Astrocyte of the cerebellum (primary cell): Measurements from ENCODE around the gene TNRC6B.

Experiments
- DNase-seq: peaks from one replicate; pipeline ENCODE4 v3.0.0-alpha.2; 2011; ENCODE audit warnings: low read depth
- H3K4me3 ChIP-seq: 2 replicates; pipeline ENCODE4 v1.5.1; 2011; ENCODE audit warnings: mild to moderate bottlenecking, low read depth, low read length, moderate library complexity
- CTCF ChIP-seq: IDR thresholded peaks from 2 replicates; pipeline ENCODE4 v1.5.1; 2012; ENCODE audit warnings: low read length, low read depth, moderate library complexity, mild to moderate bottlenecking; ENCODE audit errors: missing control alignments
- in situ Hi-C: cut with HindIII; loops from 2 replicates; pipeline ENCODE4 v1.10.0; 2017; ENCODE audit warnings: low sequenced_read_pairs

The TNRC6B gene

GRCh38 chr22:40346185-40347118, 168.7 kb downstream of the TNRC6B start, which contains the start of gene ADSL:
Gene ADSL, plus strand, starts transcription at chr22:40346500. Its CDS starts 59 bp downstream, at chr22:40346559.
- H3K4me3 ChIP-seq, result peak within 1 kb of the TSS; percentile 92
- DNase-seq, result peak; percentile 61
- in situ Hi-C loops, result no loop called here
- TF ChIP-seq CTCF, result peak; percentile 24

- DNase-seq, result no peak
- in situ Hi-C loops, result no loop called here
- TF ChIP-seq CTCF, result no peak
- H3K4me3 ChIP-seq, result peak overlapping the region; percentile 92
These were observed 169.6 kb downstream of the TNRC6B start for GRCh38 chr22:40347300-40347699.

- no peak for DNase-seq
- no peak overlapping the region for H3K4me3 ChIP-seq
- in situ Hi-C loops, result no loop called here
- TF ChIP-seq CTCF, result peak; percentile 83
These were observed 170.4 kb downstream of the TNRC6B start for GRCh38 chr22:40348025-40348658.

GRCh38 chr22:40352763-40353162, 175.0 kb downstream of the TNRC6B start:
- in situ Hi-C loops, result no loop called here
- H3K4me3 ChIP-seq, result no peak overlapping the region

GRCh38 chr22:40361100-40361499, 183.4 kb downstream of the TNRC6B start:
- H3K4me3 ChIP-seq, result no peak overlapping the region
- in situ Hi-C loops, result loop anchor here (10.0 kb wide), 1 partner anchor 74 kb away; no protein-coding TSS in a partner anchor
- TF ChIP-seq CTCF, result no peak
- DNase-seq, result no peak

More at GRCh38 chr22:40352763-40353162, 175.0 kb downstream of the TNRC6B start:
- TF ChIP-seq CTCF, result no peak
- DNase-seq, result no peak

- DNase-seq, result no peak
- H3K4me3 ChIP-seq, result no peak overlapping the region
- in situ Hi-C loops, result loop anchor here (10.0 kb wide), 1 partner anchor 72 kb away; no protein-coding TSS in a partner anchor
- no peak for TF ChIP-seq CTCF
These were observed 185.3 kb downstream of the TNRC6B start for GRCh38 chr22:40363059-40363458.
